ENCODE measurements around the gene PREP.

GRCh38 chr6:105345506-105345905, 57.4 kb downstream of the PREP start:
- TF ChIP-seq CTCF (IDR thresholded peaks at IDR 0.05) (no peak), POLR2A (IDR thresholded peaks at IDR 0.05) (no peak)
